Transverse colon (tissue), 4 donors: Measurements from ENCODE around the gene CTR9. TPM values are rescaled to one million over a fixed set of nuclear protein-coding genes. Genes with fewer than 3 reads are reported as not detected.

Source experiments
- DNase-seq: peaks from one replicate; pipeline ENCODE4 v3.0.0-alpha.2; 2019
- H3K27ac ChIP-seq, 4 donors: fragments of 200-600 bp; sonication (generic); 2 replicates each; pipeline ENCODE4 v1.5.1; 2016 to 2018; ENCODE audit warnings: inconsistent platforms in 4 of 4
- H3K27me3 ChIP-seq: fragments of 200-600 bp; sonication (generic); 2 replicates; pipeline ENCODE4 v1.5.1; 2017; ENCODE audit warnings: inconsistent platforms
- H3K36me3 ChIP-seq, 4 donors: fragments of 200-600 bp; sonication (generic); 2 replicates each; pipeline ENCODE4 v1.5.1; 2017 to 2019; ENCODE audit warnings: inconsistent platforms in 4 of 4
- H3K4me1 ChIP-seq, 4 donors: fragments of 200-600 bp; sonication (generic); 2 replicates each; pipeline ENCODE4 v1.5.1; 2017 to 2020; ENCODE audit warnings: inconsistent platforms in 4 of 4
- H3K4me3 ChIP-seq, 4 donors: fragments of 200-600 bp; sonication (generic); 1 replicate in 1 of 4; 2 replicates in 3 of 4; pipeline versions ENCODE4 v1.5.1 to v1.6.1; 2017 to 2019; ENCODE audit warnings: inconsistent platforms in 4 of 4
- H3K9me3 ChIP-seq, 2 donors: fragments of 200-600 bp; sonication (generic); 2 replicates each; pipeline ENCODE4 v1.5.1; 2017 to 2019; ENCODE audit warnings: inconsistent platforms in 2 of 2
- EP300 ChIP-seq: sonication (generic); formaldehyde crosslinking; IDR thresholded peaks from one replicate; pipeline ENCODE4 v1.6.1; 2017; ENCODE audit warnings: antibody characterized with exemption, low read depth
- POLR2A ChIP-seq: fragments of 450-650 bp; IDR thresholded peaks from one replicate; pipeline ENCODE4 v1.6.1; 2016; ENCODE audit warnings: antibody characterized with exemption, mild to moderate bottlenecking, moderate library complexity
- POLR2AphosphoS5 ChIP-seq, 3 donors: sonication (generic); formaldehyde crosslinking; IDR thresholded peaks; one replicate each; pipeline ENCODE4 v1.6.1; 2016; ENCODE audit warnings: antibody characterized with exemption in 3 of 3
- whole genome bisulfite sequencing, 2 donors: methylation state at CpG; one replicate each; pipeline ENCODE4 v1.1.5; 2018; ENCODE audit warnings: low coverage in 1 of 2; 5-methylcytosine and 5-hydroxymethylcytosine counted together
- in situ Hi-C, 4 donors: fragments of 200-750 bp; cut with MboI; loops; one replicate each; pipeline versions ENCODE4 v1.15.0 to v1.15.1; 2017; ENCODE audit warnings: low sequenced_read_pairs in 3 of 4, low pct_ligation_motif_present in 1 of 4, low pct_unique_long_range_greater_than_20kb in 1 of 4
- intact Hi-C: fragments of 100-400 bp; cut with DNase I; formaldehyde crosslinking; loops from one replicate; pipeline ENCODE4 v1.15.1; 2023; ENCODE audit warnings: low total_unique reads
- total RNA-seq, 4 donors: library from RNA; depleted of rRNA; stranded (reverse); fragments of >200 nt; gene quantifications; one replicate each; pipeline ENCODE4 v1.1.0, GENCODE V29; 2016
- TF ChIP-seq, protein P1 (sequence below), 5 experiments: fragments of 200-600 bp in 3 of 5; fragments of 450-650 bp in 2 of 5; sonication (generic) in 3 of 5; IDR thresholded peaks; 1 replicate in 2 of 5; 2 replicates in 3 of 5; pipeline ENCODE4 v1.5.1; 2016 to 2017; ENCODE audit warnings: antibody characterized with exemption in 5 of 5, inconsistent platforms in 3 of 5, mild to moderate bottlenecking in 2 of 5, moderate library complexity in 1 of 5

Gene CTR9
- total RNA-seq, 4 donors from 2014 or later, result 21.3 to 41.2 (median 25.5) TPM

DNA sequence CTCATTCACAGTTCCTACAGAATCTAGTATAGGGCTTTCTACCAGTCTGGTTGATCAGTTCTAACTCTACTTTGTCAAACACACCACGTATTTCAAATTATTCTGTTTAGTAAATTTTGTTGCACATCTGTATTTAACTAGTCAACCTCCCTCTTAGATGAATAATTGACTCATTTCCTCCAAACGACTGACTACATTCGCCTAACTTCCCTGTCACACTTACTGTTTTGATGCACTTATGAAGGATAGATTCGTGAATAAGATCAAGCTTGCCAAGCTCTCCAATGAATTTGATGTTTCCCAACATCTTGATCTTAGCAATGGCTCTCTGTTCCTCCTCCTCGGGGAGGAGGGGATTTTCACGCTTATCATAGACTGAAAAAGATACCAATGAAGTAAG lies 52.6 kb downstream of the CTR9 start:
- in situ Hi-C loops, result loop anchor here in 1 of 4 donors (10.0 kb wide), 1 partner anchor 51 kb away; the partner anchor contains the start of gene ZBED5
- Histone ChIP-seq H3K4me1 (peaks cover 24 to 48% (median 26%) of the 10 kb centered on the region in 4 donors), H3K27ac (no peak overlapping the region), H3K27me3 (no peaks in the 10 kb centered on the region), H3K4me3 (no peak overlapping the region), H3K36me3 (peaks cover 2 to 80% (median 46%) of the 10 kb centered on the region in 4 donors), H3K9me3 (no peaks in the 10 kb centered on the region)
- 61 to 77% methylated on average over 6 of the region's 6 CpGs for WGBS, 2 donors
- DNase-seq, result no peak
- no peak for TF ChIP-seq POLR2A
- TF ChIP-seq, protein P1, sequence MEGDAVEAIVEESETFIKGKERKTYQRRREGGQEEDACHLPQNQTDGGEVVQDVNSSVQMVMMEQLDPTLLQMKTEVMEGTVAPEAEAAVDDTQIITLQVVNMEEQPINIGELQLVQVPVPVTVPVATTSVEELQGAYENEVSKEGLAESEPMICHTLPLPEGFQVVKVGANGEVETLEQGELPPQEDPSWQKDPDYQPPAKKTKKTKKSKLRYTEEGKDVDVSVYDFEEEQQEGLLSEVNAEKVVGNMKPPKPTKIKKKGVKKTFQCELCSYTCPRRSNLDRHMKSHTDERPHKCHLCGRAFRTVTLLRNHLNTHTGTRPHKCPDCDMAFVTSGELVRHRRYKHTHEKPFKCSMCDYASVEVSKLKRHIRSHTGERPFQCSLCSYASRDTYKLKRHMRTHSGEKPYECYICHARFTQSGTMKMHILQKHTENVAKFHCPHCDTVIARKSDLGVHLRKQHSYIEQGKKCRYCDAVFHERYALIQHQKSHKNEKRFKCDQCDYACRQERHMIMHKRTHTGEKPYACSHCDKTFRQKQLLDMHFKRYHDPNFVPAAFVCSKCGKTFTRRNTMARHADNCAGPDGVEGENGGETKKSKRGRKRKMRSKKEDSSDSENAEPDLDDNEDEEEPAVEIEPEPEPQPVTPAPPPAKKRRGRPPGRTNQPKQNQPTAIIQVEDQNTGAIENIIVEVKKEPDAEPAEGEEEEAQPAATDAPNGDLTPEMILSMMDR (IDR thresholded peaks at IDR 0.05), result no peak
- TF ChIP-seq EP300, result no peak
- no peak for TF ChIP-seq POLR2AphosphoS5 (IDR thresholded peaks at IDR 0.05)
- intact Hi-C loops, result no loop called here

DNA sequence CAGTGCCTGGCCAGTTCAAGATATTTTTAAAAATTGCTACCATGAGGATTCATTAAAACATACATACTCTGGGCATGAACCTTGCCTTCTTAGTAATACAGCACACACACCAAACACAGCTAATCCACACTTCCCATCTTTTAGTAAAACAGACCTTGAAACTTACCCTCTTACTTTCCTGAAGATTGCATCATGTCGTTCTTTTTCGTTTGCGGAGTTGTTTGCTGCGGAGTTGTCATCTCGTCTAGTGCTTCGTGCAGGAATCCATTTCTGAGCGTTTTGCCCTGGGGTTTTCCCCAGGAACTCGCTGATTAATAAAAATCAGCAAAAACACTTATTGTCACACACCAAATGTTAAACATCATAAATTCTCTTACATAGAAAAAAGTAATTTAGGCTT lies 54.7 kb downstream of the CTR9 start:
- peaks cover 27 to 44% (median 31%) of the 10 kb centered on the region in 4 donors for H3K4me1 ChIP-seq
- H3K9me3 ChIP-seq, result no peaks in the 10 kb centered on the region
- no peak for DNase-seq
- H3K4me3 ChIP-seq, result peak overlapping the region in 1 of 4 donors; percentile 94
- peak overlapping the region; percentile 96 to 100 (median 98) for H3K27ac ChIP-seq
- intact Hi-C loops (no loop called here), in situ Hi-C loops (loop anchor here in 1 of 4 donors (10.0 kb wide), 1 partner anchor 49 kb away; the partner anchor contains the start of gene ZBED5)
- H3K27me3 ChIP-seq, result no peaks in the 10 kb centered on the region
- 71% methylated on average over 4 to 8 of the region's 8 CpGs for WGBS, 2 donors
- TF ChIP-seq EP300, result no peak
- TF ChIP-seq, protein P1 (IDR thresholded peaks at IDR 0.05), result no peak
- no peak for TF ChIP-seq POLR2AphosphoS5 (IDR thresholded peaks at IDR 0.05)
- H3K36me3 ChIP-seq, result peaks cover 2 to 59% (median 34%) of the 10 kb centered on the region in 4 donors

DNA sequence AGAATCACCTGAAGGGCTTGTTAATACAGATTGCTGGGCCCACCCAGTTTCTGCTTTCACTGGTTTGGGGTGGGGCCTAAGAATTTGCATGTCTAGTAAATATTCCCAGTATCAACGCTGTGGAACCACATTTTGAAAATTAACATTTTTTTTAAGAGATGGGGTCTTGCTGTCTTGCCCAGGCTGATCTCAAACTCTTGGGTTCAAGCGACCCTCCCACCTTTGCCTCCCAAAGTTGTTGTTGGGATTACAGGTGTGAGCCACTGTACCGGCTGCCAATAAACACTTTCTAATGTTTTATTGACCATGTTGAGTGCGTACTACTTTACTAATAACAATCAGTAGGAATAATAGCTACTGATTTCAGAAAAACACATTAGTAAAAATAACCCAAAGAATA lies 55.2 kb downstream of the CTR9 start:
- Histone ChIP-seq H3K4me1 (peaks cover 27 to 43% (median 31%) of the 10 kb centered on the region in 4 donors), H3K27ac (peak overlapping the region; percentile 96 to 100 (median 98)), H3K27me3 (no peaks in the 10 kb centered on the region), H3K9me3 (no peaks in the 10 kb centered on the region), H3K36me3 (peaks cover 2 to 54% (median 32%) of the 10 kb centered on the region in 4 donors), H3K4me3 (peak overlapping the region in 1 of 4 donors; percentile 94)
- no peak for DNase-seq
- 52 to 88% methylated on average over 3 to 4 of the region's 4 CpGs for WGBS, 2 donors
- intact Hi-C loops (no loop called here), in situ Hi-C loops (loop anchor here in 1 of 4 donors (10.0 kb wide), 1 partner anchor 49 kb away; the partner anchor contains the start of gene ZBED5)
- TF ChIP-seq POLR2AphosphoS5 (IDR thresholded peaks at IDR 0.05) (no peak), EP300 (no peak), POLR2A (no peak)
- TF ChIP-seq, protein P1 (IDR thresholded peaks at IDR 0.05), result no peak

DNA sequence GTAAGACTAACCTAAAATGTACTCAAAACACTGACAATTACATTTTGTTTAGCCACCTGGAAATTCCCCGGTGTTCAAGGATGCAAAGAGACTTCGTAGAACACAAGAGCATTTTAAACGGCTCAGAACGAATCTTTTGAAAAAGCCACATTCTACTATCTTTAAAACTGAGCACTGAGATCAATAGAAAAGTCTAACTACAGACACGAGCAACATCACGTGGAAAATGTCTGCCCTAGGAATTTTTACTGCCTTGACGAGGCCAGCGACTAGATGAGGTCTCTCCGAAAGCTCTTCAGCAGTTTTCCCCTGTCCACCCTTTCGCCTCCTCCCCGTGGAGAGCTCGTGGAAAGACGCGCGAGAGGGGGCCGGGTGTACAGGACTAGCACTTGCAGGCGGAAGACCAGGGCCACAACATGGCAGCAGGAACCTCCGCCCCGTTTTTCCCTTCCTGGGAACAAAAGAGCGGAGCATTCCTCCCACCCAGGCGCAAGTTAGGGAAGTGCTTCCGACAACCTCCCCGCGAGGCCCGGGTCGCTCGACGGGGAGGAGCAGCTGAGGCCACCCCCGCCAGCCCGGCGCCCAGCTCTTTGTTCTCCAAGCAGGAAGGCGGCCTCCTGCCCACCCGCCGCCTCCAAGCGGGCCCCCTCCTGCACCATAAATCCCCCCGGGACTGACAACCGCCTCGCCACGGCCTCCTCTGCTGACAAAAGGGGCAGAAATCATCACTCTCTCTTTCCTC lies 56.6 kb downstream of the CTR9 start:
- H3K27me3 ChIP-seq, result no peaks in the 10 kb centered on the region
- no peaks in the 10 kb centered on the region for H3K9me3 ChIP-seq
- DNase-seq, result peak; percentile 61
- peaks cover 0 to 40% (median 21%) of the 10 kb centered on the region in 4 donors for H3K36me3 ChIP-seq
- intact Hi-C loops (loop anchor here (2.0 kb wide), 2 partner anchors 49 to 123 kb away; no protein-coding TSS in a partner anchor), in situ Hi-C loops (loop anchor here in 1 of 4 donors (10.0 kb wide), 1 partner anchor 47 kb away; the partner anchor contains the start of gene ZBED5)
- peaks cover 27 to 43% (median 31%) of the 10 kb centered on the region in 4 donors for H3K4me1 ChIP-seq
- TF ChIP-seq, protein P1 (IDR thresholded peaks at IDR 0.05), result no peak
- peak in 2 of 3 donors; percentile 20 to 39 for TF ChIP-seq POLR2AphosphoS5 (IDR thresholded peaks at IDR 0.05)
- no peak for TF ChIP-seq EP300
- TF ChIP-seq POLR2A, result peak; percentile 27
- WGBS, 2 donors, result 1% methylated on average over 39 of the region's 39 CpGs; no CpG with 5 or more reads in 1 of the 2 donors
- peak overlapping the region; percentile 96 to 100 (median 98) for H3K27ac ChIP-seq
- peak overlapping the region; percentile 84 to 95 (median 91) for H3K4me3 ChIP-seq
